HEK293T (cell line): Measurements from ENCODE around the gene FUT7.

ENCODE experiments used
- ARNT ChIP-seq: fragments of 450-650 bp; IDR thresholded peaks from 2 replicates; pipeline ENCODE4 v1.6.1; 2017; ENCODE audit warnings: mild to moderate bottlenecking
- BHLHE40 ChIP-seq: fragments of 450-650 bp; IDR thresholded peaks from 2 replicates; pipeline ENCODE4 v1.6.1; 2016; ENCODE audit warnings: mild to moderate bottlenecking, moderate library complexity, borderline replicate concordance
- CTBP1 ChIP-seq: fragments of 450-650 bp; IDR thresholded peaks from 2 replicates; pipeline ENCODE4 v1.6.1; 2016; ENCODE audit warnings: borderline replicate concordance
- ELF4 ChIP-seq: fragments of 450-650 bp; IDR thresholded peaks from 2 replicates; pipeline ENCODE4 v1.6.1; 2017; ENCODE audit warnings: antibody characterized with exemption
- FOXK2 ChIP-seq: fragments of 450-650 bp; IDR thresholded peaks from 2 replicates; pipeline ENCODE4 v1.6.1; 2016; ENCODE audit warnings: mild to moderate bottlenecking
- FOXM1 ChIP-seq: fragments of 450-650 bp; IDR thresholded peaks from 2 replicates; pipeline ENCODE4 v1.6.1; 2017; ENCODE audit warnings: mild to moderate bottlenecking, borderline replicate concordance
- HDGF ChIP-seq: fragments of 450-650 bp; IDR thresholded peaks from 2 replicates; pipeline ENCODE4 v1.6.1; 2017; ENCODE audit warnings: antibody characterized with exemption, borderline replicate concordance
- NFRKB ChIP-seq: fragments of 450-650 bp; IDR thresholded peaks from 2 replicates; pipeline ENCODE4 v1.6.1; 2016; ENCODE audit warnings: mild to moderate bottlenecking, moderate library complexity
- SUZ12 ChIP-seq: fragments of 450-650 bp; IDR thresholded peaks from 2 replicates; pipeline ENCODE4 v1.6.1; 2016; ENCODE audit warnings: mild to moderate bottlenecking
- TARDBP ChIP-seq: fragments of 450-650 bp; IDR thresholded peaks from 2 replicates; pipeline ENCODE4 v1.6.1; 2016

DNA sequence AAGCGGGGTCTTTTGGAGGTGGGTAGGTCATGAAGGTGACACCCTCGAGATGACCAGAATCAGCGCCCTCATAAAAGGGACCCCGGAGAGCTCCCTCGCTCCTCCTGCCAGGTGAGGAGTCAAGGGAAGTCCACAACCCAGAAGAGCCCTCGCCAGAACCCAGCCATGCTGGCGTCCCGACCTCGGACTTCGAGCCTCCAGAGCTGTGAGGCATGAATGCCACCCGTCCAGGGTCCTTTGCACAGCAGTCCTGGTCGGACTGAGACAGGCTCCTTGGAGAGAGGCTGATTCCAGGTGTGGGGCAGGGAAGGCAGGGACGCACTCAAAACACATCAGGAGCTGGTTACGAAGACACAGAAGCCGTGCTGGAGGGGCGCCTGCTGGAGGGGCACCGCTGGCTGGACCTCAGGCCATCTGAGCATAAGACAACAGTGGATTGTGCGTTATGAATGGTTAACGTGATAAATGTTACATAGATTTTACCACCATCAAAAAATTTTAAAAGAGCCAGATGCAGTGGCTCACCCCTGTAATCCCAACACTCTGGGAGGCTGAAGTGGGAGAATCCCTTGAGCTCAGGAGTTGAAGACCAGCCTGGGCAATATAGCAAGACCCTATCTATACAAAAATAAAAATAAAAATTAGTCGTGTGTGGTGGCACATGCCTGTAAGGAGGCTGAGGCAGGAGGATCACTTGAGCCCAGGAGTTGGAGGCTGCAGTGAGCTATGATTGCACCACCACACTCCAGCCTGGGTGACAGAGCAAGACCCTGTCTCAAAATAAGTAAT lies 29.8 kb downstream of the FUT7 start:
- TF ChIP-seq SUZ12 (no peak), BHLHE40 (no peak), HDGF (no peak), NFRKB (no peak), TARDBP (no peak), ARNT (no peak), FOXK2 (no peak), FOXM1 (no peak), CTBP1 (no peak), ELF4 (no peak)
